Measurements from ENCODE around the gene RHOT2. TPM values are rescaled to one million over a fixed set of nuclear protein-coding genes. Genes with fewer than 3 reads are reported as not detected.

Gene RHOT2
- total and polyA plus RNA-seq, 9 of the 15 experiments (the other 6 are each of a cell fraction or from before 2014, with no cell fraction given), result 5.0 to 373 (median 112) TPM

DNA sequence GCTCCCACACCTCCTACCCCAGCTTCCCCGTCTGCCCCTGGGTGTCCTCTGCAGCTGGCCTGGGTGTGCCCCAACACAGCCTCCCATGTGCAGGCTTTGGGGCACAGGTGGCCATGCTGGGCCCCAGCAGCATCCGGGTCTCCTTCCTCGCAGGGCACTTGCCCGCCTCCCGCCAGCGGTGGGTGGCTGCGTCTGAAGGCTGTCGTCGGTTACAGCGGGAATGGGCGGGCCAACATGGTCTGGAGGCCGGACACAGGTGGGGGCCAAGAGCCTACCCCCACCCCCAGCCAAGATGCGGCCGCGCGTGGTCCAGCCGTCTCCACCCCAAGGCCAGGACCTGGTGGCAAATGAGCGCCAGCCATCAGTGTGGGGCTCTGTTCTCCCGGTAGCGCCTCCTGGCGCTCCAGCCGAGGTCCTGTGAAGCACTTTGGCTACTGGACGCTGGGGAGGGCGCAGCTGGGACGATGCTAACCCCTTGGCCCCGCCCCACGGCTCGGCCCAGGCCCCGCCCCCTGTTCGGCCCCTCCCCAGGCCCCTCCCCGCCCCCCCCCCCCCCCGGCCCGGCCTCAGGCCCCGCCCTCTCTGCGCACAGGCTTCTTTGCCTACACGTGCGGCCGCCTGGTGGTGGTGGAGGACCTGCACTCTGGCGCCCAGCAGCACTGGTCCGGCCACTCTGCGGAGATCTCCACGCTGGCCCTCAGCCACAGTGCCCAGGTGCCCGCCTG is 7.3 kb upstream of the RHOT2 start (continued):
- TF ChIP-seq, protein P1, sequence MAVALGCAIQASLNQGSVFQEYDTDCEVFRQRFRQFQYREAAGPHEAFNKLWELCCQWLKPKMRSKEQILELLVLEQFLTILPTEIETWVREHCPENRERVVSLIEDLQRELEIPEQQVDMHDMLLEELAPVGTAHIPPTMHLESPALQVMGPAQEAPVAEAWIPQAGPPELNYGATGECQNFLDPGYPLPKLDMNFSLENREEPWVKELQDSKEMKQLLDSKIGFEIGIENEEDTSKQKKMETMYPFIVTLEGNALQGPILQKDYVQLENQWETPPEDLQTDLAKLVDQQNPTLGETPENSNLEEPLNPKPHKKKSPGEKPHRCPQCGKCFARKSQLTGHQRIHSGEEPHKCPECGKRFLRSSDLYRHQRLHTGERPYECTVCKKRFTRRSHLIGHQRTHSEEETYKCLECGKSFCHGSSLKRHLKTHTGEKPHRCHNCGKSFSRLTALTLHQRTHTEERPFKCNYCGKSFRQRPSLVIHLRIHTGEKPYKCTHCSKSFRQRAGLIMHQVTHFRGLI (CRISPR knock-in tag; IDR thresholded peaks at IDR 0.05), result no peak
- 0 out of 2 replicates have a peak, but pooled peaks have one; percentile 26 for TF ChIP-seq TOE1 (IDR thresholded peaks at IDR 0.05; ENCODE audit: borderline replicate concordance)
- no peak for TF ChIP-seq TOE1 (CRISPR knock-in tag; IDR thresholded peaks at IDR 0.05; ENCODE audit: borderline replicate concordance, low read depth)
- peak; percentile 59 for TF ChIP-seq GABPB1 (CRISPR knock-in tag; IDR thresholded peaks at IDR 0.05)
- TF ChIP-seq, protein P2, sequence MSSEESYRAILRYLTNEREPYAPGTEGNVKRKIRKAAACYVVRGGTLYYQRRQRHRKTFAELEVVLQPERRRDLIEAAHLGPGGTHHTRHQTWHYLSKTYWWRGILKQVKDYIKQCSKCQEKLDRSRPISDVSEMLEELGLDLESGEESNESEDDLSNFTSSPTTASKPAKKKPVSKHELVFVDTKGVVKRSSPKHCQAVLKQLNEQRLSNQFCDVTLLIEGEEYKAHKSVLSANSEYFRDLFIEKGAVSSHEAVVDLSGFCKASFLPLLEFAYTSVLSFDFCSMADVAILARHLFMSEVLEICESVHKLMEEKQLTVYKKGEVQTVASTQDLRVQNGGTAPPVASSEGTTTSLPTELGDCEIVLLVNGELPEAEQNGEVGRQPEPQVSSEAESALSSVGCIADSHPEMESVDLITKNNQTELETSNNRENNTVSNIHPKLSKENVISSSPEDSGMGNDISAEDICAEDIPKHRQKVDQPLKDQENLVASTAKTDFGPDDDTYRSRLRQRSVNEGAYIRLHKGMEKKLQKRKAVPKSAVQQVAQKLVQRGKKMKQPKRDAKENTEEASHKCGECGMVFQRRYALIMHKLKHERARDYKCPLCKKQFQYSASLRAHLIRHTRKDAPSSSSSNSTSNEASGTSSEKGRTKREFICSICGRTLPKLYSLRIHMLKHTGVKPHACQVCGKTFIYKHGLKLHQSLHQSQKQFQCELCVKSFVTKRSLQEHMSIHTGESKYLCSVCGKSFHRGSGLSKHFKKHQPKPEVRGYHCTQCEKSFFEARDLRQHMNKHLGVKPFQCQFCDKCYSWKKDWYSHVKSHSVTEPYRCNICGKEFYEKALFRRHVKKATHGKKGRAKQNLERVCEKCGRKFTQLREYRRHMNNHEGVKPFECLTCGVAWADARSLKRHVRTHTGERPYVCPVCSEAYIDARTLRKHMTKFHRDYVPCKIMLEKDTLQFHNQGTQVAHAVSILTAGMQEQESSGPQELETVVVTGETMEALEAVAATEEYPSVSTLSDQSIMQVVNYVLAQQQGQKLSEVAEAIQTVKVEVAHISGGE (CRISPR knock-in tag; IDR thresholded peaks at IDR 0.05), result no peak
- TF ChIP-seq SAFB2 (IDR thresholded peaks at IDR 0.05; ENCODE audit: borderline replicate concordance, low read depth, low read length, severe bottlenecking), result no peak
- no peak for TF ChIP-seq SUPT5H (IDR thresholded peaks at IDR 0.05)
- no peak for TF ChIP-seq CAMTA2 (CRISPR knock-in tag; conservative IDR thresholded peaks at IDR 0.05)
- TF ChIP-seq TCF3 (CRISPR knock-in tag; IDR thresholded peaks at IDR 0.05), result no peak
- no peak for TF ChIP-seq ETV6 (IDR thresholded peaks at IDR 0.05; ENCODE audit: borderline replicate concordance in 1 of 2, low read depth in 2 of 2, low read length in 1 of 2)
- TF ChIP-seq ETV6 (CRISPR knock-in tag; IDR thresholded peaks at IDR 0.05; ENCODE audit: borderline replicate concordance), result no peak
- TF ChIP-seq, protein P3, sequence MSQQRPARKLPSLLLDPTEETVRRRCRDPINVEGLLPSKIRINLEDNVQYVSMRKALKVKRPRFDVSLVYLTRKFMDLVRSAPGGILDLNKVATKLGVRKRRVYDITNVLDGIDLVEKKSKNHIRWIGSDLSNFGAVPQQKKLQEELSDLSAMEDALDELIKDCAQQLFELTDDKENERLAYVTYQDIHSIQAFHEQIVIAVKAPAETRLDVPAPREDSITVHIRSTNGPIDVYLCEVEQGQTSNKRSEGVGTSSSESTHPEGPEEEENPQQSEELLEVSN (IDR thresholded peaks at IDR 0.05; ENCODE audit: borderline replicate concordance in 1 of 2, extremely low read depth in 1 of 2, insufficient read depth in 1 of 2, insufficient read length in 1 of 2, low read depth in 1 of 2, low read length in 1 of 2, poor library complexity in 1 of 2, severe bottlenecking in 1 of 2), result peak; percentile 56 to 82
- no peak for TF ChIP-seq PCBP2 (IDR thresholded peaks at IDR 0.05; ENCODE audit: low read depth, low read length, poor library complexity, severe bottlenecking)
- no peak for TF ChIP-seq ZNF431 (CRISPR knock-in tag; IDR thresholded peaks at IDR 0.05)
- no peak; a peak in 2 of 4 replicates for TF ChIP-seq NONO (IDR thresholded peaks at IDR 0.05; ENCODE audit: low read depth in 2 of 2, low read length in 1 of 2)
- no peak for TF ChIP-seq MYBL2 (IDR thresholded peaks at IDR 0.05; ENCODE audit: low read depth)
- no peak for TF ChIP-seq MYBL2 (CRISPR knock-in tag; IDR thresholded peaks at IDR 0.05; ENCODE audit: borderline replicate concordance)
- peak; percentile 55 to 92 (median 80) for TF ChIP-seq CTCF (IDR thresholded peaks at IDR 0.05 in 2 of 3, conservative IDR thresholded peaks at IDR 0.05 in 1 of 3; ENCODE audit: insufficient read depth in 2 of 3, low read depth in 1 of 3, low read length in 3 of 3)

All from K562 (cell line).